ENCODE data around the gene ATP1B2. TPM values are rescaled to one million over a fixed set of nuclear protein-coding genes. Genes with fewer than 3 reads are reported as not detected.

Gene ATP1B2
- total RNA-seq, result 62.5 TPM

GRCh38 chr17:7650509-7651096 lies at the start of gene ATP1B2:
ATP1B2 (plus strand) TSS chr17:7650926; CDS start chr17:7651519, 593 bp downstream.

GRCh38 chr17:7614425-7615264 lies 36.1 kb upstream of the ATP1B2 start, which contains the start of gene FXR2:
FXR2 (minus strand) TSS chr17:7614897; CDS start chr17:7614532, 365 bp downstream.

GRCh38 chr17:7627250-7628121 lies 23.2 kb upstream of the ATP1B2 start, which contains the start of gene SAT2:
SAT2 (minus strand) TSS chr17:7627821; CDS start chr17:7627635, 186 bp downstream.

GRCh38 chr17:7629939-7630571 lies 20.7 kb upstream of the ATP1B2 start, which contains the start of gene SHBG:
SHBG (plus strand) TSS chr17:7630135; CDS start chr17:7630173, 38 bp downstream.

GRCh38 chr17:7687072-7687907 lies 36.6 kb downstream of the ATP1B2 start, which contains the start of gene TP53:
TP53 (minus strand) TSS chr17:7687490; CDS start chr17:7676594, 10,896 bp downstream.

GRCh38 chr17:7687908-7688807 lies 37.4 kb downstream of the ATP1B2 start, which contains the start of gene WRAP53:
WRAP53 (plus strand) TSS chr17:7688477; CDS start chr17:7688649, 172 bp downstream.

GRCh38 chr17:7704601-7705268 lies 54.0 kb downstream of the ATP1B2 start, which contains the start of gene EFNB3:
EFNB3 (plus strand) TSS chr17:7705202; CDS start chr17:7705599, 397 bp downstream.

Other genes with a start within 250 kb of the ATP1B2 start
- 27.9 TPM for gene TMEM256, start 246.8 kb upstream of the ATP1B2 start, total RNA-seq
- 36.2 TPM for gene NLGN2, start 243.1 kb upstream of the ATP1B2 start, total RNA-seq
- gene SPEM1, start 230.6 kb upstream of the ATP1B2 start, total RNA-seq, result not detected
- gene SPEM2, start 225.3 kb upstream of the ATP1B2 start, total RNA-seq, result not detected
- gene SPEM3, start 222.1 kb upstream of the ATP1B2 start, total RNA-seq, result not detected
- 1.0 TPM for gene TMEM102, start 215.5 kb upstream of the ATP1B2 start, total RNA-seq
- gene FGF11, start 211.4 kb upstream of the ATP1B2 start, total RNA-seq, result 7.1 TPM
- gene CHRNB1, start 205.9 kb upstream of the ATP1B2 start, total RNA-seq, result 17.8 TPM
- 35.8 TPM for gene ZBTB4, start 171.3 kb upstream of the ATP1B2 start, total RNA-seq
- gene SLC35G6, start 169.5 kb upstream of the ATP1B2 start, total RNA-seq, result not detected
- gene POLR2A, start 166.6 kb upstream of the ATP1B2 start, total RNA-seq, result 114 TPM
- gene TNFSF12, start 101.9 kb upstream of the ATP1B2 start, total RNA-seq, result 16.2 TPM
- gene TNFSF13, start 92.2 kb upstream of the ATP1B2 start, total RNA-seq, result 7.6 TPM
- gene SENP3, start 89.0 kb upstream of the ATP1B2 start, total RNA-seq, result 54.2 TPM
- gene CD68, start 71.3 kb upstream of the ATP1B2 start, total RNA-seq, result 5.9 TPM
- gene MPDU1, start 67.1 kb upstream of the ATP1B2 start, total RNA-seq, result 68.1 TPM
- 3.2 TPM for gene SOX15, start 60.8 kb upstream of the ATP1B2 start, total RNA-seq
- 43.2 TPM for gene FXR2, start 36.0 kb upstream of the ATP1B2 start, total RNA-seq
- gene SAT2, start 23.1 kb upstream of the ATP1B2 start, total RNA-seq, result 41.5 TPM
- 1.3 TPM for gene SHBG, start 20.8 kb upstream of the ATP1B2 start, total RNA-seq
- 27.9 TPM for gene TP53, start 36.6 kb downstream of the ATP1B2 start, total RNA-seq
- 5.6 TPM for gene WRAP53, start 37.6 kb downstream of the ATP1B2 start, total RNA-seq
- gene EFNB3, start 54.3 kb downstream of the ATP1B2 start, total RNA-seq, result 10.0 TPM
- 0.60 TPM for gene DNAH2, start 66.8 kb downstream of the ATP1B2 start, total RNA-seq
- 24.5 TPM for gene KDM6B, start 183.3 kb downstream of the ATP1B2 start, total RNA-seq
- 4.4 TPM for gene TMEM88, start 204.1 kb downstream of the ATP1B2 start, total RNA-seq
- 24.0 TPM for gene NAA38, start 206.6 kb downstream of the ATP1B2 start, total RNA-seq
- 24.2 TPM for gene CYB5D1, start 207.1 kb downstream of the ATP1B2 start, total RNA-seq
- 140 TPM for gene CHD3, start 237.9 kb downstream of the ATP1B2 start, total RNA-seq

Data from camera-type eye (tissue), 1 donor.